Measurements from ENCODE around the gene UCN.

DNA sequence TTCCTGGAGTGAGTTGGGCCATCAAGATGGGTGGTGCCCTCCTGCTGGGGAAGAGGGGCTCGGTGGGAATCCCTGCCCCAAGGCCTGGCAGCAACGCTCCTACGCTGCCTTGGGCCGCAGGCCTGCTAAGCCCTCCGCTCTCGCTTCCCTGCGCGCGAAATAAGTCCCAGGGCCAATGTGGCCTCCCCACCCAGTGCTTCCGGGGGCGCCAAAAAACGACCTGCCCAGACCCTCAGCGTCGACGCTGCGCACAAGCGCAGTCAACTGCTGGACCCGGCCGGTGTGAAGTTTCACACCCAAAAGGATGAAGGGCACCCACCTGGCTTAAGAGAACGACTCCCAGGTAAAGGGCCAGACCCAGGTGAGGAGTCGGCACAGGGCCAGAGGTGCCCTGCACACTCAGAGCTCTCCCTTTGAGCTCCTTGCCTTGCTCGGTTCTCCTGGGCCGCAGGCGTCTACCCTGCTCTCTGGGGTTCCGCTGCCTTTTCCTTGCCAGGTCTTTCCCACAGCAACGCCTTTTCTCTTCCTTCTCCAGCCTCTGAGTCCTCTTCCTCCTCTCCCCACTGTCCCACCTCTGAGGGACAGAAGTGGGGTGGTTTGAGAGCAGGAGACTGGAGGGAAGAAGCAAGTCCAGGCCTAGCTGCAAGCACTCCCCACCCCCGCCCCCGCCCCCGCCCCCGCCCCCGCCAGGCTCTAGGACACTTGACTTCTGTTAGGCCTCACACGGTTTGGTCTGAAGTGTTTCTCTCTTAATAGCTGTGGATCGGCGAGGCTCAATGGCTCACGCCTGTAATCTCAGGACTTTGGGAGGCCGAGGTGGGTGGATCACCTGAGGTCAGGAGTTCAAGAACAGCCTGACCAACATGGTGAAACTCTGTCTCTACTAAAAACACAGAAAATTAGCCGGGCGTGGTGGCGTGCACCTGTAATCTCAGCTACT, 32.8 kb downstream of the UCN start, which contains the start of gene DNAJC5G:
- no peak for TF ChIP-seq CTCF (IDR thresholded peaks at IDR 0.05)
- no peak for TF ChIP-seq POLR2A (IDR thresholded peaks at IDR 0.05)

All from uterus (tissue), 2 donors.